HEK293 (cell line): ENCODE measurements around the gene TAF5L.

ENCODE experiments used
- AEBP2 ChIP-seq: fragments of 450-650 bp; formaldehyde crosslinking; IDR thresholded peaks from 2 replicates; pipeline ENCODE4 v1.5.1; 2016; ENCODE audit warnings: missing biosample characterization, missing genetic modification characterization, borderline replicate concordance
- BCL6B ChIP-seq: fragments of 450-650 bp; formaldehyde crosslinking; IDR thresholded peaks from 2 replicates; pipeline ENCODE4 v1.5.1; 2017; ENCODE audit warnings: missing biosample characterization, missing genetic modification characterization
- GLI2 ChIP-seq: fragments of 450-650 bp; formaldehyde crosslinking; IDR thresholded peaks from 2 replicates; pipeline ENCODE4; 2017; ENCODE audit warnings: missing biosample characterization, missing genetic modification characterization, low read depth, borderline replicate concordance
- GLIS1 ChIP-seq: fragments of 450-650 bp; formaldehyde crosslinking; IDR thresholded peaks from 2 replicates; pipeline ENCODE4 v1.5.1; 2016; ENCODE audit warnings: missing biosample characterization, missing genetic modification characterization
- GLIS2 ChIP-seq: fragments of 450-650 bp; formaldehyde crosslinking; IDR thresholded peaks from 2 replicates; pipeline ENCODE4 v1.5.1; 2016; ENCODE audit warnings: missing biosample characterization, missing genetic modification characterization
- HOXD13 ChIP-seq: sonication (generic); formaldehyde crosslinking; IDR thresholded peaks from 2 replicates; pipeline ENCODE4 v1.8.0; 2022; ENCODE audit warnings: missing genetic modification reagents, borderline replicate concordance
- SCRT2 ChIP-seq: fragments of 450-650 bp; formaldehyde crosslinking; IDR thresholded peaks from 2 replicates; pipeline ENCODE4 v1.5.1; 2016; ENCODE audit warnings: missing biosample characterization, missing genetic modification characterization
- TCF7L2 ChIP-seq: IDR thresholded peaks from 2 replicates; pipeline ENCODE4 v1.6.1; 2011; ENCODE audit warnings: low read depth, mild to moderate bottlenecking, inconsistent platforms, low read length, moderate library complexity, borderline replicate concordance
- ZBTB11 ChIP-seq: fragments of 450-650 bp; formaldehyde crosslinking; conservative IDR thresholded peaks from 2 replicates; pipeline ENCODE4 v1.5.1; 2016; ENCODE audit warnings: low read depth, missing biosample characterization, missing genetic modification characterization
- ZNF19 ChIP-seq: fragments of 450-650 bp; formaldehyde crosslinking; IDR thresholded peaks from 2 replicates; pipeline ENCODE4; 2016; ENCODE audit warnings: missing biosample characterization, missing genetic modification characterization, low read depth
- ZNF202 ChIP-seq: fragments of 450-650 bp; formaldehyde crosslinking; IDR thresholded peaks from 2 replicates; pipeline ENCODE4 v1.5.1; 2016; ENCODE audit warnings: missing biosample characterization, missing genetic modification characterization, borderline replicate concordance
- ZNF24 ChIP-seq: fragments of 450-650 bp; formaldehyde crosslinking; IDR thresholded peaks from 2 replicates; pipeline ENCODE4 v1.5.1; 2016; ENCODE audit warnings: missing biosample characterization, missing genetic modification characterization
- ZNF280D ChIP-seq: fragments of 450-650 bp; formaldehyde crosslinking; IDR thresholded peaks from 2 replicates; pipeline ENCODE4 v1.5.1; 2016; ENCODE audit warnings: missing biosample characterization, missing genetic modification characterization
- ZNF311 ChIP-seq: fragments of 450-650 bp; formaldehyde crosslinking; IDR thresholded peaks from 2 replicates; pipeline ENCODE4 v1.5.1; 2017; ENCODE audit warnings: missing biosample characterization, missing genetic modification characterization, borderline replicate concordance
- ZNF394 ChIP-seq: fragments of 450-650 bp; formaldehyde crosslinking; IDR thresholded peaks from 2 replicates; pipeline ENCODE4 v1.5.1; 2016; ENCODE audit warnings: missing biosample characterization, missing genetic modification characterization, mild to moderate bottlenecking, moderate library complexity, borderline replicate concordance
- ZNF433 ChIP-seq: fragments of 450-650 bp; formaldehyde crosslinking; IDR thresholded peaks from 2 replicates; pipeline ENCODE4 v1.5.1; 2016; ENCODE audit warnings: missing biosample characterization, missing genetic modification characterization, low read depth
- ZNF488 ChIP-seq: fragments of 450-650 bp; formaldehyde crosslinking; IDR thresholded peaks from 2 replicates; pipeline ENCODE4 v1.5.1; 2016; ENCODE audit warnings: missing biosample characterization, missing genetic modification characterization
- ZNF518A ChIP-seq: fragments of 450-650 bp; formaldehyde crosslinking; conservative IDR thresholded peaks from 2 replicates; pipeline ENCODE4 v1.5.1; 2016; ENCODE audit warnings: low read depth, missing biosample characterization, missing genetic modification characterization
- ZNF560 ChIP-seq: fragments of 450-650 bp; formaldehyde crosslinking; IDR thresholded peaks from 2 replicates; pipeline ENCODE4 v1.5.1; 2017; ENCODE audit warnings: missing biosample characterization, missing genetic modification characterization, borderline replicate concordance
- ZNF629 ChIP-seq: fragments of 450-650 bp; formaldehyde crosslinking; IDR thresholded peaks from 2 replicates; pipeline ENCODE4 v1.5.1; 2017; ENCODE audit warnings: missing biosample characterization, missing genetic modification characterization
- ZNF664 ChIP-seq: fragments of 450-650 bp; formaldehyde crosslinking; IDR thresholded peaks from 2 replicates; pipeline ENCODE4 v1.5.1; 2016; ENCODE audit warnings: missing biosample characterization, missing genetic modification characterization
- ZNF768 ChIP-seq: fragments of 450-650 bp; formaldehyde crosslinking; IDR thresholded peaks from 2 replicates; pipeline ENCODE4 v1.5.1; 2018; ENCODE audit warnings: missing biosample characterization, mild to moderate bottlenecking, missing genetic modification characterization
- ZNF791 ChIP-seq: fragments of 450-650 bp; formaldehyde crosslinking; IDR thresholded peaks from 2 replicates; pipeline ENCODE4 v1.5.1; 2016; ENCODE audit warnings: missing biosample characterization, missing genetic modification characterization

The TAF5L gene

GRCh38 chr1:229582715-229583114 is 43.2 kb downstream of the TAF5L start (continued):
- TF ChIP-seq ZNF202 (tag by site-specific recombination) (0 out of 2 replicates have a peak, but pooled peaks have one; percentile 80), GLI2 (peak; percentile 17; the same call in 1 of the 2 replicates), SCRT2 (tag by site-specific recombination) (no peak), ZNF664 (tag by site-specific recombination) (peak; percentile 68), ZNF311 (tag by site-specific recombination) (no peak), ZNF560 (tag by site-specific recombination) (peak; percentile 75; the same call in 1 of the 2 replicates), ZNF488 (tag by site-specific recombination) (no peak), ZBTB11 (peak; percentile 65), ZNF768 (tag by site-specific recombination) (no peak), ZNF433 (tag by site-specific recombination) (0 out of 2 replicates have a peak, but pooled peaks have one; percentile 52), ZNF629 (0 out of 2 replicates have a peak, but pooled peaks have one; percentile 16), ZNF791 (tag by site-specific recombination) (0 out of 2 replicates have a peak, but pooled peaks have one; percentile 45), ZNF24 (tag by site-specific recombination) (no peak), AEBP2 (tag by site-specific recombination) (no peak), BCL6B (no peak), TCF7L2 (no peak), ZNF394 (tag by site-specific recombination) (0 out of 2 replicates have a peak, but pooled peaks have one; percentile 69), ZNF19 (0 out of 2 replicates have a peak, but pooled peaks have one; percentile 64), GLIS1 (tag by site-specific recombination) (no peak), HOXD13 (CRISPR knock-in tag) (no peak), ZNF280D (tag by site-specific recombination) (no peak), GLIS2 (no peak), ZNF518A (tag by site-specific recombination) (peak; percentile 75)
